NB4 (cell line): ENCODE measurements around the gene BPTF.
A peak's percentile ranks its signal among the peaks of the same experiment; 100 is the strongest.

Source experiments
- DNase-seq: peaks from one replicate; pipeline ENCODE4 v3.0.0; 2010; ENCODE audit warnings: low read depth
- H3K4me3 ChIP-seq: one replicate; pipeline ENCODE4 v1.5.1; 2011; ENCODE audit warnings: mild to moderate bottlenecking, low read depth, low read length, moderate library complexity
- CTCF ChIP-seq: IDR thresholded peaks from one replicate; pipeline ENCODE4 v1.5.1; 2012; ENCODE audit warnings: low read depth, low read length
- MAX ChIP-seq: IDR thresholded peaks from 2 replicates; pipeline ENCODE4 v1.6.1; 2011; ENCODE audit warnings: low read depth, low read length
- MYC ChIP-seq: IDR thresholded peaks from 2 replicates; pipeline ENCODE4 v1.6.1; 2011; ENCODE audit warnings: low read depth, low read length
- POLR2A ChIP-seq: IDR thresholded peaks from 2 replicates; pipeline ENCODE4 v1.6.1; 2011; ENCODE audit warnings: mild to moderate bottlenecking; ENCODE audit not compliant: insufficient read length; ENCODE audit errors: extremely low read depth

The BPTF gene

GRCh38 chr17:67824735-67825626, at the start of gene BPTF:
BPTF (plus strand) TSS chr17:67825503; CDS start chr17:67825725, 222 bp downstream.
- peak; percentile 92 for DNase-seq
- TF ChIP-seq MAX, result peak; percentile 91
- TF ChIP-seq CTCF, result peak; percentile 63
- peak; percentile 66 for TF ChIP-seq POLR2A
- TF ChIP-seq MYC, result peak; percentile 84
- H3K4me3 ChIP-seq, result peak within 1 kb of the TSS; percentile 93

- peak; percentile 47 for DNase-seq
- TF ChIP-seq CTCF (peak; percentile 63), MAX (no peak), MYC (no peak)
- H3K4me3 ChIP-seq, result no peak overlapping the region
These were observed 46.1 kb upstream of the BPTF start for GRCh38 chr17:67779098-67779672.

GRCh38 chr17:67784364-67785121, 40.8 kb upstream of the BPTF start:
- DNase-seq, result peak; percentile 32
- no peak overlapping the region for H3K4me3 ChIP-seq
- TF ChIP-seq CTCF (no peak), MYC (no peak), MAX (no peak), POLR2A (no peak)

GRCh38 chr17:67785122-67785477, 40.2 kb upstream of the BPTF start:
- no peak overlapping the region for H3K4me3 ChIP-seq
- TF ChIP-seq CTCF (no peak), MYC (no peak), MAX (no peak), POLR2A (no peak)
- no peak for DNase-seq

- no peak for TF ChIP-seq MAX
- TF ChIP-seq POLR2A, result no peak
- no peak for DNase-seq
- H3K4me3 ChIP-seq, result no peak overlapping the region
These were observed 39.8 kb upstream of the BPTF start for GRCh38 chr17:67785504-67785903.

- no peak overlapping the region for H3K4me3 ChIP-seq
- DNase-seq, result peak; percentile 82
- TF ChIP-seq POLR2A (no peak), CTCF (peak; percentile 73), MAX (0 out of 2 replicates have a peak, but pooled peaks have one; percentile 14)
These were observed 24.8 kb upstream of the BPTF start for GRCh38 chr17:67800495-67800928.
